Measurements from ENCODE around the gene PSG4.
"Not testable (repeated sequence)": the region's sequence is repeated elsewhere in the genome, so short reads cannot be mapped to it uniquely, and the experiment has no call there.

PSG4 gene

DNA sequence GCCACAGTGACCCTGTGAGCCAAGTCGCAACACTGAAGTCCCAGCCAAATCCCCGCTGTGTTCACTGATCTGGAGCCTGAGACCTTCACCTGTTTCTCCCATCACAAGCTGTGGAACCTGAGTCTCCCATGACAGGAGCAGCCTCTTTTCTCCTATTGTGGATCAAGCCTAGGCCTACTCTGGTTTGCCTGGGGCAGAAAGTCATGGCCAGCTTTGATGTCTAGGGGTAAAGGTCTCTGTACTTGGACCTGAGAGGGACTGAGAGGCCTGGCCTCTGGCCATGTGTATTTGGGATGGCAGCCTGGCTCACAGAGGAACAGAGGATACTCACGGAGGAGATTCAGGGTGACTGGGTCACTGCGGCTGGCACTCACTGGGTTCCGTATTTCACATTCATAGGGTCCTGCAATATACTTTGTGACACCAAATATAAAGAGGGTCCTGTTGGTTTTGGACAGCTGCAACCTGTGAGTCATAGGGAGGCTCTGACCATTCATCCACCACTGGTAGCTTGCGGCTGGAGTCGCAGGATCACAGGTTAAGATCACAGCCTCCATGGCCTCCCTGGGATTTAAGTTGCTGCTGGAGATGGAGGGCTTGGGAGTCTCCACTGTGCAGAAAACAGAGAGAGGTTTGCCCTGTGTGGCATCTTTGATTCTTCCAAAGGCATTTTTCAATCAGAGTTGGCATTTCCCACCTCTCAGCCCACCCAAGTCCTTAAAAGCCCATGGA, 7.6 kb downstream of the PSG4 start:
- not testable (repeated sequence) for DNase-seq

GRCh38 chr19:43194397-43194796, 11.0 kb downstream of the PSG4 start:
- DNase-seq = not testable (repeated sequence)

- DNase-seq = not testable (repeated sequence)
Observed at GRCh38 chr19:43192381-43193155, 12.9 kb downstream of the PSG4 start.

DNA sequence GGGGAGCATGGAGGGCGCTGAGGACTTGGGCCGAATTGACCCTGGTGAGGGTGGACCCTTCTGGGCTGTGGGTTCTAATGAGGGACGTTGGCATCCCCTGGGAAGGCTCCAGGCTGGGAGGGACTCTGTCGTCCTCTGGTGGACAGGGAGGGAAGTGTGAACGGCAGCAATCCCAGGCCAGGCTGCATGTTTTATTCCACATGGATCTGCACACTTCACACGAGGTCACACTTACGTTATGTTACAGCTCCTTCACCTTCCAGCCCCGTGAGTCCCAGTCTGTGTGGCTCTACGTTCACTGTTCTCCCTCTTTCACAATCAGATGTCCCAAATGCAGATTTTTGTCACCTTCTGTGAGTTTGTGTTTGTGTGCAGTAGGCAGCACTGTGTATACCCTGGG, 17.3 kb downstream of the PSG4 start:
- not testable (repeated sequence) for DNase-seq

- DNase-seq = not testable (repeated sequence)
Observed at GRCh38 chr19:43186311-43186935, 19.0 kb downstream of the PSG4 start, which contains the start of gene PSG5. Gene PSG5 (minus strand): TSS chr19:43186536. CDS start chr19:43186405, 131 bp downstream.

GRCh38 chr19:43181869-43182771, 23.3 kb downstream of the PSG4 start:
- DNase-seq = not testable (repeated sequence)

- DNase-seq = not testable (repeated sequence)
Observed at GRCh38 chr19:43179569-43180147, 25.8 kb downstream of the PSG4 start.

- not testable (repeated sequence) for DNase-seq
Observed at GRCh38 chr19:43178577-43178976, 26.9 kb downstream of the PSG4 start.

GRCh38 chr19:43165906-43166305, 39.5 kb downstream of the PSG4 start:
- not testable (repeated sequence) for DNase-seq

GRCh38 chr19:43163135-43163534, 42.3 kb downstream of the PSG4 start:
- not testable (repeated sequence) for DNase-seq

DNA sequence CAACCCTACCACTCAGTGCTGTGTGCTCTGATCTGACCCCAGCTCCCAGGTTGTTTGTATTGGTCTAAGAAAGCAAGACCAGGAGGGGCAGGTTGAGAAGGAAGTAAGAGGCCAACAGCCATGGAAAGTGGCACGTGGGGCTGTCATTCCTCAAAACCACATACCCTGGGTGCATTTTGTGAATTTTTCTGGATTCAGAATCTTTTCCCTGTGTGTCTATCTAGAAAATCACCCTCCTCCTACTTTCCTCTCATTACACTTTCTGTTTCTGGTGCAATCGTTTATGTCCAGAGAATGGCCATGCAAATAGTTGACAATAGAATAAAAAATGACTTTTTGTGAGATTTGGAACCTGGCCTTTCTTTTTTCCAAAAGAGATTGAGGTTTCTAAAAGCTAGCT, 43.2 kb downstream of the PSG4 start:
- not testable (repeated sequence) for DNase-seq

- no peak for DNase-seq
Observed at GRCh38 chr19:43152214-43152613, 53.2 kb downstream of the PSG4 start.

- DNase-seq = not testable (repeated sequence)
Observed at GRCh38 chr19:43149788-43150187, 55.6 kb downstream of the PSG4 start.

DNA sequence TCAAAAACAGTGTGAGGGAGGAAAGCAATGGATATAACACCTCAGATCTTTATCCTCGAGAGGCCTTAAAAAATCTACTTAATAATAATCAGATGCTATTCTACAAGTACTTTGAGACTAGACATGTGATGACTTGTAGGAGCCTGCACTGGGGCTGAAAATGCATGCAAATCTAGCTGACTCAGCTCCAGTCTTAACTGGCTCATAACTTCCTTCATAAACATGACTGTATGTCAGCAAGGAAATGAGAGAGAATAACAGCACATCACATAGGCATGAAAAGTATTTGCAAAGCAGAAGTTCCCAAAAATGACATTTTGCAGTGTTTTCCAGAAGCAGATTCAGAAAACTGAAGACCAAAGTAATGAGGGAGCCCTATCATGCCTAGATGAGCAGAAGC, 57.2 kb downstream of the PSG4 start:
- DNase-seq = no peak

Data from C1 segment of cervical spinal cord (tissue), 14 donors.